Measurements from ENCODE around the gene AKAIN1. TPM values are rescaled to one million over a fixed set of nuclear protein-coding genes. Genes with fewer than 3 reads are reported as not detected.

AKAIN1 gene
- total and polyA plus RNA-seq, 7 donors: 0.34 TPM; not detected in 6

DNA sequence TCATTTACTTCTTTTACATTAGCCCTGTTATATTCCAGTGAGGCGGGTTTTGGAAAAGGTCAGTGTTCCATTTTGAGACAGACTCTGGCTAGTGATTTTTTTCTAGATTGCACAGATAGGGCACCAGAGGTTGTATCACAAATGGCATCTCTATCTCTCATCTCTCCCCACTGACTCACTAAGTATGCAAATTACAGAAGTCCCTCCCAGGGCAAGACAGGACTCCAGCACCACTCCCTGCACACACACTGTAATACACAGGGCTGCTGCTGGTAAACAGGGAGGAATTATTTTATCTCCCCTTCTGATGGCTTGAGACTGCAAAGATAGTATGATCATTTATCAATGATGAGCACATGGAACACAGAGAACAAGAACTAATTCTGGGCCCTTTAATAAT lies 46.2 kb downstream of the AKAIN1 start:
- no peak for ATAC-seq
- 85 to 94% (median 93%) methylated on average over 1 of the region's 1 CpG for WGBS, 3 donors

DNA sequence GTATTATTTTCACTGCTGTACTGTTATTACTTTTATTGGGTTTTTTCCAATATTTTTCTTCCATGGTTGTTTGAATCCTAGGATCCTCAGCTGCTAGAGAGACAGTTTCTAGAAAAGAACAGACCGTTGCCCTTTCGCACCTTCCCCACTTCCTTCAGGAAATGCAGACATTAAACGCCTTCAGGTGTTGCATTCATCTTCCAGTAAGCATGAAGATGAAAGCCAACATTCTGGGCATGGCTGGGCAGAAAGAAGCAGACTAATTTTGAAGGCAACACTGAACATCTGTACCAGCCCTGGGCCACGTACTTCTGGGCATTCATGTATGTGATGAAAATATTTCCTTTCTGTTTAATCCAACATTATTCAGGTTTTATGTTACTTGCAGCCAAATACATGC lies 51.0 kb downstream of the AKAIN1 start:
- Histone ChIP-seq H3K4me3 (no peak overlapping the region), H3K36me3 (ENCODE audit: insufficient read depth in 1 of 2, low read depth in 1 of 2) (no peaks in the 10 kb centered on the region), H3K9me3 (no peaks in the 10 kb centered on the region), H3K27ac (no peak overlapping the region), H3K27me3 (ENCODE audit: insufficient read depth in 3 of 3, low read length in 2 of 3) (no peaks in the 10 kb centered on the region), H3K4me1 (no peaks in the 10 kb centered on the region)
- intact Hi-C loops (cut with DNase I): no loop called here
- no peak for DNase-seq
- no peak for TF ChIP-seq CTCF (IDR thresholded peaks at IDR 0.05)
- 61 to 71% (median 71%) methylated on average over 4 of the region's 4 CpGs for WGBS, 3 donors
- no peak for ATAC-seq

More for the DNA sequence above, 46.2 kb downstream of the AKAIN1 start:
- intact Hi-C loops (cut with DNase I): no loop called here
- H3K4me3 ChIP-seq: no peak overlapping the region
- no peaks in the 10 kb centered on the region for H3K4me1 ChIP-seq
- H3K27ac ChIP-seq: no peak overlapping the region
- H3K9me3 ChIP-seq: no peaks in the 10 kb centered on the region
- no peak for TF ChIP-seq CTCF (IDR thresholded peaks at IDR 0.05)
- no peak for DNase-seq
- H3K36me3 ChIP-seq (ENCODE audit: insufficient read depth in 1 of 2, low read depth in 1 of 2): no peaks in the 10 kb centered on the region
- peaks cover 0 to 2% (median 0%) of the 10 kb centered on the region in 3 donors for H3K27me3 ChIP-seq (ENCODE audit: insufficient read depth in 3 of 3, low read length in 2 of 3)

- Histone ChIP-seq H3K4me3 (no peak overlapping the region), H3K4me1 (no peaks in the 10 kb centered on the region), H3K27me3 (ENCODE audit: insufficient read depth in 3 of 3, low read length in 2 of 3) (no peaks in the 10 kb centered on the region), H3K36me3 (ENCODE audit: insufficient read depth in 1 of 2, low read depth in 1 of 2) (no peaks in the 10 kb centered on the region), H3K27ac (no peak overlapping the region), H3K9me3 (no peaks in the 10 kb centered on the region)
- no peak for TF ChIP-seq CTCF (IDR thresholded peaks at IDR 0.05)
- WGBS, 3 donors: 56 to 61% (median 56%) methylated on average over 10 of the region's 10 CpGs
- intact Hi-C loops (cut with DNase I): no loop called here
- DNase-seq (no peak), ATAC-seq (no peak)
Observed at GRCh38 chr18:5145168-5145825, 51.8 kb downstream of the AKAIN1 start.

DNA sequence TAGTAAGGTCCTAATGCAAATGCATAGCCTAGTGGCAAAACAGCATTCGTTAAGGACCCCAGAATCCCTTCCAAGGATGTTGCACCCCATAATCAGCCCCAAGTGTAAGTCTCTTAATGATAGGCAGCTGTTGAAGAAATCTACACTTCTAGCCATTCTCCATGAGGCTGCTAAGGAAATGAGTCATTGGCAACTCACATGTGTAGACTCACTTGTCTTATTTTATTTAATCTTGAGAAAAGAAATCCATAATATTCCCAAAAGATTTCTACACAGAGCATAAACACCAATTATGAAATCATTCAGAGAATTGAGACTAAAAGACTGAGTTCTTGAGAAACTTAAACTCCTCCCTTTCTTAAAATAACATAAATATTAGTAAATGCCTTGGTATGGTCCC lies 52.4 kb downstream of the AKAIN1 start:
- no peaks in the 10 kb centered on the region for H3K27me3 ChIP-seq (ENCODE audit: insufficient read depth in 3 of 3, low read length in 2 of 3)
- TF ChIP-seq CTCF (IDR thresholded peaks at IDR 0.05): no peak
- WGBS, 3 donors: 56 to 70% (median 61%) methylated on average over 1 of the region's 1 CpG
- ATAC-seq (no peak), DNase-seq (no peak)
- no peaks in the 10 kb centered on the region for H3K36me3 ChIP-seq (ENCODE audit: insufficient read depth in 1 of 2, low read depth in 1 of 2)
- no peaks in the 10 kb centered on the region for H3K9me3 ChIP-seq
- no peak overlapping the region for H3K27ac ChIP-seq
- H3K4me3 ChIP-seq: no peak overlapping the region
- intact Hi-C loops (cut with DNase I): no loop called here
- no peaks in the 10 kb centered on the region for H3K4me1 ChIP-seq

DNA sequence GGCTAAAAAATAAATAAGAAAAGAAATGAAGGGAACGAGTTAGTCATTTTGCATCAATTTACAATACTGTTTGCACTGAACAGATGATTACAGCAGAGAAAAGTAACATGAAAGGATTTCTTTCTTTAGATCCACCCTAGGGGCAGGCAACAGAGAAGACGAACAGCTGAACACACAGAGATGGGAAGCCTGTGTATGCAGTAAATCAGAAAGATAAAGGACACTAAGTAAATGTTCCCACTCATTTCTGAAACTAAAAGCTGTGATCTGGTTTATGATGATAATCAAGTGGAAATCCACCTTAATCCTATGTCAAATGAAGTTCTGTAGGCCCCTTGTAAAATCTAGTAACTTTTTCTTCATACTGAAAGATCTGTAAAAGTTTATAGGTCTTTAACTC lies 54.2 kb downstream of the AKAIN1 start:
- no peak for ATAC-seq
- Histone ChIP-seq H3K27ac (no peak overlapping the region), H3K36me3 (ENCODE audit: insufficient read depth in 1 of 2, low read depth in 1 of 2) (no peaks in the 10 kb centered on the region), H3K4me1 (no peaks in the 10 kb centered on the region), H3K4me3 (no peak overlapping the region), H3K9me3 (no peaks in the 10 kb centered on the region), H3K27me3 (ENCODE audit: insufficient read depth in 3 of 3, low read length in 2 of 3) (no peaks in the 10 kb centered on the region)
- 45 to 62% (median 56%) methylated on average over 2 of the region's 2 CpGs for WGBS, 3 donors
- intact Hi-C loops (cut with DNase I): no loop called here
- no peak for DNase-seq
- no peak for TF ChIP-seq CTCF (IDR thresholded peaks at IDR 0.05)

Measured in psoas muscle (tissue), 8 donors.